HepG2 (cell line): ENCODE results near the gene GLG1. TPM values are rescaled to one million over a fixed set of nuclear protein-coding genes. Genes with fewer than 3 reads are reported as not detected.

Experiments used
- ATAC-seq: fragments of 200-7000 bp; cut with Tn5 transposase; 3 replicates; pipeline ENCODE4 v1.9.1; 2020; ENCODE audit warnings: mild to moderate bottlenecking, moderate library complexity
- BruUV-seq: library from RNA; stranded (reverse); fragments of 400-500 nt; replicated peaks from 2 replicates; lab custom pipeline; 2021; lab: Mats Ljungman, UMichigan
- CTCF ChIA-PET: fragments of 300-600 bp; formaldehyde crosslinking; extraction: SDS; loops from one replicate; lab custom pipeline; 2021; ENCODE audit warnings: low total read pairs, inconsistent platforms, low intra/inter-chr PET ratio; lab: Yijun Ruan, JAX
- POLR2A ChIA-PET: fragments of 350-600 bp; sonication (Branson Sonifier 250); formaldehyde crosslinking; loops from one replicate; lab custom pipeline; 2020; ENCODE audit warnings: antibody characterized with exemption, inconsistent platforms; lab: Yijun Ruan, JAX
- DNase-seq: peaks from one replicate; pipeline ENCODE4 v3.0.0-alpha.2; 2015; ENCODE audit warnings: low spot score
- FAIRE-seq: peaks from 3 replicates; lab custom pipeline; 2011; peaks lifted over from hg19 to GRCh38; lab: Jason Lieb, UNC
- H2AFZ ChIP-seq: one replicate; pipeline ENCODE4 v1.6.1; 2011; ENCODE audit warnings: low read length, inconsistent platforms
- H3K27ac ChIP-seq: fragments of 300-600 bp; 3 replicates; pipeline ENCODE4 v1.8.0; 2011; ENCODE audit warnings: mixed run types, mild to moderate bottlenecking, mixed read lengths, low read length, inconsistent platforms; ENCODE audit not compliant: insufficient read depth; ENCODE audit errors: extremely low read length
- H3K27me3 ChIP-seq, 2 experiments: fragments of 200-600 bp in 1 of 2; 2 replicates in 1 of 2; 3 replicates in 1 of 2; pipeline versions ENCODE4 v1.6.0 to v1.8.0; 2011; ENCODE audit warnings: low read length in 2 of 2, mild to moderate bottlenecking in 2 of 2, moderate library complexity in 2 of 2, inconsistent platforms in 1 of 2; ENCODE audit not compliant: insufficient read depth in 2 of 2, control insufficient read depth in 1 of 2
- H3K36me3 ChIP-seq, 2 experiments: fragments of 200-600 bp in 1 of 2; replicated peaks in 1 of 2; 2 replicates in 1 of 2; 3 replicates in 1 of 2; pipeline versions ENCODE4 v1.5.1 to v1.8.0; 2011; ENCODE audit warnings: low read length in 2 of 2, inconsistent platforms in 1 of 2; ENCODE audit not compliant: insufficient read depth in 2 of 2, control insufficient read depth in 1 of 2
- H3K4me1 ChIP-seq: 2 replicates; pipeline ENCODE4 v1.5.1; 2012; ENCODE audit warnings: low read length, inconsistent platforms; ENCODE audit not compliant: insufficient read depth
- H3K4me2 ChIP-seq: 2 replicates; pipeline ENCODE4 v1.6.0; 2011; ENCODE audit warnings: low read depth, low read length, inconsistent platforms
- H3K4me3 ChIP-seq, 3 experiments: fragments of 200-600 bp in 1 of 3; sonication (generic), shearing (Covaris generic) in 1 of 3; replicated peaks in 1 of 3; 2 replicates each; pipeline ENCODE4 v1.5.1; 2011 to 2016; ENCODE audit warnings: low read length in 3 of 3, inconsistent platforms in 2 of 3, low read depth in 2 of 3, mild to moderate bottlenecking in 2 of 3, control low read depth in 1 of 3, mixed read lengths in 1 of 3; ENCODE audit not compliant: insufficient read depth in 1 of 3
- H3K79me2 ChIP-seq: one replicate; pipeline ENCODE4 v1.6.1; 2011; ENCODE audit warnings: low read length, inconsistent platforms; ENCODE audit not compliant: insufficient read depth
- H3K9ac ChIP-seq: 2 replicates; pipeline ENCODE4 v1.6.0; 2011; ENCODE audit warnings: mild to moderate bottlenecking, low read depth, low read length, inconsistent platforms; ENCODE audit not compliant: insufficient read depth
- H3K9me3 ChIP-seq: 2 replicates; pipeline ENCODE4 v1.5.1; 2012; ENCODE audit warnings: mild to moderate bottlenecking, low read length
- H4K20me1 ChIP-seq: 2 replicates; pipeline ENCODE4 v1.6.0; 2011; ENCODE audit warnings: inconsistent platforms, mild to moderate bottlenecking, low read length, moderate library complexity; ENCODE audit not compliant: insufficient read depth
- ASH2L ChIP-seq: fragments of 300-600, 200-600 bp; sonication (generic); IDR thresholded peaks from 2 replicates; pipeline ENCODE4 v1.7.0; 2017; ENCODE audit warnings: low read depth, mild to moderate bottlenecking, moderate library complexity, mixed read lengths, low read length; ENCODE audit not compliant: insufficient read length
- CBFB ChIP-seq: sonication (generic); formaldehyde crosslinking; IDR thresholded peaks from 2 replicates; pipeline ENCODE4 v1.4.0; 2020; ENCODE audit warnings: missing genetic modification reagents
- ETV6 ChIP-seq: sonication (generic); formaldehyde crosslinking; conservative IDR thresholded peaks from 2 replicates; pipeline ENCODE4 v1.4.0; 2020; ENCODE audit warnings: missing genetic modification reagents
- PAX8 ChIP-seq: sonication (generic); formaldehyde crosslinking; IDR thresholded peaks from 2 replicates; pipeline ENCODE4 v1.8.0; 2022; ENCODE audit warnings: mild to moderate bottlenecking, missing genetic modification reagents, borderline replicate concordance
- ZNF121 ChIP-seq: sonication (generic); formaldehyde crosslinking; IDR thresholded peaks from 2 replicates; pipeline ENCODE4 v1.5.0; 2020; ENCODE audit warnings: mild to moderate bottlenecking, missing genetic modification reagents
- ZNF563 ChIP-seq: sonication (generic); formaldehyde crosslinking; IDR thresholded peaks from 2 replicates; pipeline ENCODE4 v1.8.0; 2022; ENCODE audit warnings: mild to moderate bottlenecking, moderate library complexity, missing genetic modification reagents
- ZNF670 ChIP-seq: sonication (generic); formaldehyde crosslinking; IDR thresholded peaks from 2 replicates; pipeline ENCODE4 v1.8.0; 2022; ENCODE audit warnings: mild to moderate bottlenecking, missing genetic modification reagents, borderline replicate concordance
- ZNF777 ChIP-seq: sonication (generic); formaldehyde crosslinking; IDR thresholded peaks from 2 replicates; pipeline ENCODE4 v1.4.0; 2020; ENCODE audit warnings: missing genetic modification reagents
- WGBS: methylation state at CpG from one replicate; pipeline ENCODE4 v1.1.6; 2017; ENCODE audit warnings: low lambda C conversion rate; 5-methylcytosine and 5-hydroxymethylcytosine counted together
- in situ Hi-C: cut with HindIII; loops from 2 replicates; pipeline ENCODE4 v1.10.0; 2017; ENCODE audit warnings: low pct_unique_long_range_greater_than_20kb; ENCODE audit not compliant: extremely low pct_ligation_motif_present
- intact Hi-C: fragments of 100-400 bp; cut with micrococcal nuclease; formaldehyde crosslinking; loops from one replicate; pipeline ENCODE4 v1.10.0; 2022; ENCODE audit not compliant: unreplicated experiment
- polyA plus RNA-seq, 8 experiments: library from polyadenylated mRNA; depleted of rRNA in 3 of 8; stranded (reverse) in 7 of 8; unstranded in 1 of 8; fragments of >200 nt; fragmentation: Illumina TruSeq in 4 of 8; extraction: Trizol in 4 of 8; gene quantifications; 2 replicates each; pipeline versions ENCODE4 v1.2.1 to v1.2.3, GENCODE V29; 2011 to 2016; ENCODE audit warnings: low read depth in 4 of 8, missing spikeins in 1 of 8, mixed read lengths in 1 of 8; ENCODE audit not compliant: insufficient read depth in 1 of 8
- total RNA-seq, 5 experiments: library from RNA; depleted of rRNA; stranded (reverse); fragments of >200 nt; fragmentation: Illumina TruSeq; extraction: Trizol; gene quantifications; 2 replicates each; pipeline ENCODE4 v1.2.3, GENCODE V29; 2016; ENCODE audit warnings: low read depth in 1 of 5
- TF ChIP-seq, protein P1 (sequence below): sonication (generic); formaldehyde crosslinking; IDR thresholded peaks from 2 replicates; pipeline ENCODE4 v1.4.0; 2020; ENCODE audit warnings: missing genetic modification reagents, borderline replicate concordance
- TF ChIP-seq, protein P2 (sequence below): sonication (generic); formaldehyde crosslinking; IDR thresholded peaks from 2 replicates; pipeline ENCODE4 v1.5.1; 2020; ENCODE audit warnings: mild to moderate bottlenecking, missing genetic modification reagents, moderate library complexity

GLG1 gene
- total and polyA plus RNA-seq, 2 of the 13 experiments (the other 11 are each of a cell fraction or from before 2014, with no cell fraction given) = 87.7 to 141 TPM

DNA sequence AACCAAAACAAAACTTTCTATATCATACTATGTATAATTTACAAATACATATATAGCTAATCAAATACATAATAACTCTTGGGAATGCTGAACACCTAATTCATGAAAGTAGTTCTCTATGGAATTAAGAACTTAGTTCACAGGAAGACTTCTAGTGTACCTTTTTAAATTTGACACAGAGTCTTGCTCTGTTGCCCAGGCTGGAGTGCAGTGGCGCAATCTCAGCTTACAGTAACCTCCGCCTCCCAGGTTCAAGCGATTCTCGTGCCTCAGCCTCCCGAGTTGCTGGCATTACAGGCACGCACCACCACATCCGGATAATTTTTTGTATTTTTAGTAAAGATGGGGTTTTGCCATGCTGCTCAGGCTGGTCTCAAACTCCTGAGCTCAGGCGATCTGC, 35.1 kb upstream of the GLG1 start:
- H3K36me3 ChIP-seq = peaks cover 18 to 75% of the 10 kb centered on the region in 2 experiments
- POLR2A ChIA-PET = interaction anchor here (1.2 kb wide), 1 partner anchor 25 kb away, joined by 4 read pairs; the partner anchor contains the start of gene RFWD3
- no peak overlapping the region for H3K27ac ChIP-seq
- no peak overlapping the region for H3K4me2 ChIP-seq
- CTCF ChIA-PET = no interaction called here
- H3K9ac ChIP-seq = no peak overlapping the region
- no TSS peak for BruUV-seq
- 98% methylated on average over 8 of the region's 8 CpGs for WGBS
- H3K4me3 ChIP-seq = no peak overlapping the region
- intact Hi-C loops = no loop called here
- H2AFZ ChIP-seq = no peak overlapping the region
- no peaks in the 10 kb centered on the region for H4K20me1 ChIP-seq
- peaks cover 2% of the 10 kb centered on the region for H3K79me2 ChIP-seq
- TF ChIP-seq ZNF121 (CRISPR knock-in tag) (peak; percentile 70), ZNF670 (CRISPR knock-in tag) (no peak)
- no peak for FAIRE-seq
- H3K9me3 ChIP-seq = no peaks in the 10 kb centered on the region
- peaks cover 25% of the 10 kb centered on the region for H3K4me1 ChIP-seq
- ATAC-seq = no peak
- no peaks in the 10 kb centered on the region for H3K27me3 ChIP-seq
- in situ Hi-C loops = no loop called here
- no peak for DNase-seq

DNA sequence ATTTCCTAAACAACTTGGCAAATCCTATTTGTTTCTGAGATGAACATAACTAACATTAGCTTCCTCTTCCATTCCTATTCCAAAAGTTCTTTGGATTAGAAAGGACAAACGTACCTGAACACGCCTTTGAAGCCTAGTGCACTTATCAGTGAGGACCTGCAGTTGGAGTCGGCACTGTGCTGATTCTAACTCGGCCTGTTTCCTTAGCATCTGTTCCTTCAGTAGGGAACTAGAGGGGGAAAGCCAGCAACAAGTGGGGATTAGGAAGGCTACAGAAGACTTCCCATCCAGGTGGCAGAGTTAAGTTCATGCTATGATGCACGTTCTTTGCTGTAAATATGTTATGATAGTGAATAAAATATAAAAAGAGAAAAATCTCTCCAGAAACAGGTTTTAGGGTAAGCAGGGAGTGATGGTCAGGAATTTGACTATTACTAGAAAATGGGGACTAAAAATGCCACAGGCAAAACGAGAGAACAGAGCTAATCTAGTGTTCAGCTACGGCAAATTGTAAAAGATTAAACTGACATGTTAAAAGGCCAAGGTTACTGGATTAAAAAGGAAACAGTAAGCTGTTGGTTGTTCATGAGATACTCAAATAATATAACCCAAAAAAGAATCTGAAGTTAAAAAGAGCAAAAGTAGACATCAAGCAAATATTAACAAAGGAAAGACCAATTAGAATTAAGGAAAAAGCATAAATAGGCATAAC, 31.0 kb upstream of the GLG1 start:
- H3K9me3 ChIP-seq = no peaks in the 10 kb centered on the region
- H3K9ac ChIP-seq = no peak overlapping the region
- FAIRE-seq (no peak), ATAC-seq (no peak), DNase-seq (no peak)
- no peaks in the 10 kb centered on the region for H4K20me1 ChIP-seq
- H3K4me2 ChIP-seq = no peak overlapping the region
- ChIA-PET CTCF (no interaction called here), POLR2A (interaction anchor here (0.7 kb wide), 1 partner anchor 31 kb away, joined by 3 read pairs; the partner anchor contains the start of gene GLG1)
- H3K4me1 ChIP-seq = peaks cover 51% of the 10 kb centered on the region
- intact Hi-C loops (no loop called here), in situ Hi-C loops (no loop called here)
- H2AFZ ChIP-seq = no peak overlapping the region
- H3K79me2 ChIP-seq = no peaks in the 10 kb centered on the region
- TF ChIP-seq ETV6 (CRISPR knock-in tag) (no peak), PAX8 (CRISPR knock-in tag) (no peak), ZNF777 (CRISPR knock-in tag) (no peak), ZNF563 (no peak), ASH2L (no peak), CBFB (CRISPR knock-in tag) (no peak)
- TF ChIP-seq, protein P1, sequence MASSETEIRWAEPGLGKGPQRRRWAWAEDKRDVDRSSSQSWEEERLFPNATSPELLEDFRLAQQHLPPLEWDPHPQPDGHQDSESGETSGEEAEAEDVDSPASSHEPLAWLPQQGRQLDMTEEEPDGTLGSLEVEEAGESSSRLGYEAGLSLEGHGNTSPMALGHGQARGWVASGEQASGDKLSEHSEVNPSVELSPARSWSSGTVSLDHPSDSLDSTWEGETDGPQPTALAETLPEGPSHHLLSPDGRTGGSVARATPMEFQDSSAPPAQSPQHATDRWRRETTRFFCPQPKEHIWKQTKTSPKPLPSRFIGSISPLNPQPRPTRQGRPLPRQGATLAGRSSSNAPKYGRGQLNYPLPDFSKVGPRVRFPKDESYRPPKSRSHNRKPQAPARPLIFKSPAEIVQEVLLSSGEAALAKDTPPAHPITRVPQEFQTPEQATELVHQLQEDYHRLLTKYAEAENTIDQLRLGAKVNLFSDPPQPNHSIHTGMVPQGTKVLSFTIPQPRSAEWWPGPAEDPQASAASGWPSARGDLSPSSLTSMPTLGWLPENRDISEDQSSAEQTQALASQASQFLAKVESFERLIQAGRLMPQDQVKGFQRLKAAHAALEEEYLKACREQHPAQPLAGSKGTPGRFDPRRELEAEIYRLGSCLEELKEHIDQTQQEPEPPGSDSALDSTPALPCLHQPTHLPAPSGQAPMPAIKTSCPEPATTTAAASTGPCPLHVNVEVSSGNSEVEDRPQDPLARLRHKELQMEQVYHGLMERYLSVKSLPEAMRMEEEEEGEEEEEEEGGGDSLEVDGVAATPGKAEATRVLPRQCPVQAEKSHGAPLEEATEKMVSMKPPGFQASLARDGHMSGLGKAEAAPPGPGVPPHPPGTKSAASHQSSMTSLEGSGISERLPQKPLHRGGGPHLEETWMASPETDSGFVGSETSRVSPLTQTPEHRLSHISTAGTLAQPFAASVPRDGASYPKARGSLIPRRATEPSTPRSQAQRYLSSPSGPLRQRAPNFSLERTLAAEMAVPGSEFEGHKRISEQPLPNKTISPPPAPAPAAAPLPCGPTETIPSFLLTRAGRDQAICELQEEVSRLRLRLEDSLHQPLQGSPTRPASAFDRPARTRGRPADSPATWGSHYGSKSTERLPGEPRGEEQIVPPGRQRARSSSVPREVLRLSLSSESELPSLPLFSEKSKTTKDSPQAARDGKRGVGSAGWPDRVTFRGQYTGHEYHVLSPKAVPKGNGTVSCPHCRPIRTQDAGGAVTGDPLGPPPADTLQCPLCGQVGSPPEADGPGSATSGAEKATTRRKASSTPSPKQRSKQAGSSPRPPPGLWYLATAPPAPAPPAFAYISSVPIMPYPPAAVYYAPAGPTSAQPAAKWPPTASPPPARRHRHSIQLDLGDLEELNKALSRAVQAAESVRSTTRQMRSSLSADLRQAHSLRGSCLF = no peak
- TF ChIP-seq, protein P2, sequence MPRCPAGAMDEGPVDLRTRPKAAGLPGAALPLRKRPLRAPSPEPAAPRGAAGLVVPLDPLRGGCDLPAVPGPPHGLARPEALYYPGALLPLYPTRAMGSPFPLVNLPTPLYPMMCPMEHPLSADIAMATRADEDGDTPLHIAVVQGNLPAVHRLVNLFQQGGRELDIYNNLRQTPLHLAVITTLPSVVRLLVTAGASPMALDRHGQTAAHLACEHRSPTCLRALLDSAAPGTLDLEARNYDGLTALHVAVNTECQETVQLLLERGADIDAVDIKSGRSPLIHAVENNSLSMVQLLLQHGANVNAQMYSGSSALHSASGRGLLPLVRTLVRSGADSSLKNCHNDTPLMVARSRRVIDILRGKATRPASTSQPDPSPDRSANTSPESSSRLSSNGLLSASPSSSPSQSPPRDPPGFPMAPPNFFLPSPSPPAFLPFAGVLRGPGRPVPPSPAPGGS (CRISPR knock-in tag) = no peak
- H3K36me3 ChIP-seq = peaks cover 13 to 73% of the 10 kb centered on the region in 2 experiments
- WGBS = 77% methylated on average over 7 of the region's 7 CpGs
- H3K27me3 ChIP-seq = no peaks in the 10 kb centered on the region
- H3K27ac ChIP-seq = peak overlapping the region; percentile 15
- BruUV-seq = no TSS peak
- no peak overlapping the region for H3K4me3 ChIP-seq
